ENCODE measurements around the gene EEIG1.

DNA sequence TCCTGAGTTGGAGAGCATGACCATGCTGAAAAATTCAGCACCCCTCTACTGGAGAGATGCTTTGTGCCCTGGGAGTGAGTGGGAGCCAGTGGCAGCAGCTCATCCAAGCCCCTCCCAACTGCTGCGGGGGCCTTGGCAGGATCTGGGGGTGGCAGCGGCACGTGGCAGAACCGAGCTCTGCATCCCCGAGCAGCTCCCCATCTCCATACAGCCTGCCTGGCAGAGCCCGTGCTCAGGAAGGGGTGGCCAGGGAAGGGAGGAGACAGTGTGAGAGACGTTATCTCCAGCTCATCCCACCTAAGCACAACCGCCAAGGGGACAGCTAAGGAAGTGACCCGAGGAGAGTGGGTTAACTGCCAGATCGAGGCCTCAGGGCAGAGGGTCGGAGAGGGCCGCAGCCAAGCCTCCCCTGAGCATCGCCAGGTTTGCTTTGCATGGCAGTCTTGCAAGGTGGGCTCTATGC is 25.9 kb downstream of the EEIG1 start:
- TF ChIP-seq, protein P1, sequence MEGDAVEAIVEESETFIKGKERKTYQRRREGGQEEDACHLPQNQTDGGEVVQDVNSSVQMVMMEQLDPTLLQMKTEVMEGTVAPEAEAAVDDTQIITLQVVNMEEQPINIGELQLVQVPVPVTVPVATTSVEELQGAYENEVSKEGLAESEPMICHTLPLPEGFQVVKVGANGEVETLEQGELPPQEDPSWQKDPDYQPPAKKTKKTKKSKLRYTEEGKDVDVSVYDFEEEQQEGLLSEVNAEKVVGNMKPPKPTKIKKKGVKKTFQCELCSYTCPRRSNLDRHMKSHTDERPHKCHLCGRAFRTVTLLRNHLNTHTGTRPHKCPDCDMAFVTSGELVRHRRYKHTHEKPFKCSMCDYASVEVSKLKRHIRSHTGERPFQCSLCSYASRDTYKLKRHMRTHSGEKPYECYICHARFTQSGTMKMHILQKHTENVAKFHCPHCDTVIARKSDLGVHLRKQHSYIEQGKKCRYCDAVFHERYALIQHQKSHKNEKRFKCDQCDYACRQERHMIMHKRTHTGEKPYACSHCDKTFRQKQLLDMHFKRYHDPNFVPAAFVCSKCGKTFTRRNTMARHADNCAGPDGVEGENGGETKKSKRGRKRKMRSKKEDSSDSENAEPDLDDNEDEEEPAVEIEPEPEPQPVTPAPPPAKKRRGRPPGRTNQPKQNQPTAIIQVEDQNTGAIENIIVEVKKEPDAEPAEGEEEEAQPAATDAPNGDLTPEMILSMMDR (conservative IDR thresholded peaks at IDR 0.05; ENCODE audit: low read depth in 2 of 2): no peak
- TF ChIP-seq JUNB (IDR thresholded peaks at IDR 0.05; ENCODE audit: unreplicated experiment) (no peak), POLR2AphosphoS5 (IDR thresholded peaks at IDR 0.05; ENCODE audit: low read depth) (no peak), EZH2 (IDR thresholded peaks at IDR 0.05; ENCODE audit: low read depth, unreplicated experiment) (no peak), STAT1 (IDR thresholded peaks at IDR 0.05; ENCODE audit: unreplicated experiment) (no peak)
